ENCODE measurements around the gene PDZRN3.

GRCh38 chr3:73446467-73447110 is 178.2 kb downstream of the PDZRN3 start:
- no peak for TF ChIP-seq CTCF (IDR thresholded peaks at IDR 0.05)
- TF ChIP-seq POLR2AphosphoS5 (IDR thresholded peaks at IDR 0.05; ENCODE audit: low read depth, low read length) = no peak
- no peak for TF ChIP-seq MAX (IDR thresholded peaks at IDR 0.05; ENCODE audit: low read depth)
- no peak for TF ChIP-seq GATA2 (CRISPR knock-in tag; IDR thresholded peaks at IDR 0.05)
- TF ChIP-seq EZH2phosphoT487 (IDR thresholded peaks at IDR 0.05; ENCODE audit: borderline replicate concordance, low read depth) = no peak
- TF ChIP-seq GABPA (IDR thresholded peaks at IDR 0.05; ENCODE audit: low read depth) = no peak

Measured in SK-N-SH (cell line).